ENCODE measurements around the gene FLII.
A peak's percentile ranks its signal among the peaks of the same experiment; 100 is the strongest.

The FLII gene

GRCh38 chr17:18267366-18267765 is 8.8 kb upstream of the FLII start:
- no peak for DNase-seq
- Mint-ChIP-seq H3K27me3 (no peaks in the 10 kb centered on the region), H3K4me3 (no peak overlapping the region), H3K27ac (no peak overlapping the region), H3K4me1 (peaks cover 3 to 15% of the 10 kb centered on the region in 2 donors), H3K9me3 (no peaks in the 10 kb centered on the region), H3K36me3 (peaks cover 15% of the 10 kb centered on the region in 2 donors)
- ATAC-seq (replicated peaks) = peak in 1 of 2 donors; percentile 22

- Mint-ChIP-seq H3K4me3 (no peak overlapping the region), H3K27ac (no peak overlapping the region), H3K9me3 (no peaks in the 10 kb centered on the region), H3K36me3 (peaks cover 6 to 15% of the 10 kb centered on the region in 2 donors), H3K27me3 (no peaks in the 10 kb centered on the region), H3K4me1 (peaks cover 15 to 35% of the 10 kb centered on the region in 2 donors)
- ATAC-seq (replicated peaks) (no peak), DNase-seq (no peak)
Observed at GRCh38 chr17:18263885-18264682, 5.5 kb upstream of the FLII start.

DNA sequence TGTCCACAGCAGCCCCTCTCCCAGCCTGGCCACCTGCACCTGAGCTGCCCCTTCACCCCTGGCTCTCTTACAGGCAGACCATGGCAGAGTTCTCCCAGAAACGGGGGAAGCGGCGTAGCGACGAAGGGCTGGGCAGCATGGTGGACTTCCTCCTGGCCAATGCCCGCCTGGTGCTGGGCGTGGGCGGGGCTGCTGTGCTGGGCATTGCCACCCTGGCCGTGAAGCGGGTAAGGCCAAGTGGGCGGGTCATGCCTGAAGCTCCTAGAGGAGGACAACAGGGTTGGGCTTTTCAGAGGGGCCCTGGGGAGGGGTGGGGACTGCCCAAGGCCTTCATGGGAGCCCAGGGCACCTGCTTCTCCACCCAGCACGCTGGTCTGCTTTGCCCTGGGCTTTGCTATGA is 4.1 kb upstream of the FLII start:
- DNase-seq (no peak), ATAC-seq (replicated peaks) (no peak)
- Mint-ChIP-seq H3K4me3 (no peak overlapping the region), H3K36me3 (peaks cover 10 to 15% of the 10 kb centered on the region in 2 donors), H3K4me1 (peaks cover 21 to 40% of the 10 kb centered on the region in 2 donors), H3K9me3 (no peaks in the 10 kb centered on the region), H3K27me3 (no peaks in the 10 kb centered on the region), H3K27ac (no peak overlapping the region)

GRCh38 chr17:18262111-18262510 is 3.6 kb upstream of the FLII start:
- Mint-ChIP-seq H3K9me3 (no peaks in the 10 kb centered on the region), H3K27ac (peak overlapping the region; percentile 47), H3K4me1 (peaks cover 24 to 45% of the 10 kb centered on the region in 2 donors), H3K27me3 (no peaks in the 10 kb centered on the region), H3K4me3 (no peak overlapping the region), H3K36me3 (peaks cover 11 to 15% of the 10 kb centered on the region in 2 donors)
- ATAC-seq (replicated peaks) (no peak), DNase-seq (no peak)

DNA sequence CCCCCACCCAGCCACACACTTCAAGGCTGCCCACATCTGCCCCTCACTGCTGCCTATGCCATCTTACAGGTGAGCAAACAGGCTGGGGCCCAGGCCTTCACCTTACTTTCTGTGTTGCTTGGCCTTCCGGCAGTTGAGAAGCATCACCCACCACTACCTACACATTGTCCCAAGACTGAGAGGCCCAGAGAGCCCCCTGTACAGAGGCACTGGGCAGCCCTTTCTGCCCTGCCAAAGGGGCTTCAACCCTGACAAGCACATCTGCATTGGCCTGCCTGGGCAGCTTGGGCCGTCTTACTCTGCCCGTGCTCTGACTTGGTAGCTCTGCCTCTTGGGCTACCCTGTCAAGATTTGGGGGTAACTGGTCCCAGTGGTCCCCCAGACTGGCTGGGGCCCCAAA is 3.1 kb upstream of the FLII start:
- Mint-ChIP-seq H3K27me3 (no peaks in the 10 kb centered on the region), H3K4me3 (peak overlapping the region; percentile 84 to 90), H3K36me3 (peaks cover 12 to 15% of the 10 kb centered on the region in 2 donors), H3K9me3 (no peaks in the 10 kb centered on the region), H3K4me1 (peaks cover 26 to 50% of the 10 kb centered on the region in 2 donors), H3K27ac (peak overlapping the region; percentile 47)
- no peak for DNase-seq
- ATAC-seq (replicated peaks) = no peak

DNA sequence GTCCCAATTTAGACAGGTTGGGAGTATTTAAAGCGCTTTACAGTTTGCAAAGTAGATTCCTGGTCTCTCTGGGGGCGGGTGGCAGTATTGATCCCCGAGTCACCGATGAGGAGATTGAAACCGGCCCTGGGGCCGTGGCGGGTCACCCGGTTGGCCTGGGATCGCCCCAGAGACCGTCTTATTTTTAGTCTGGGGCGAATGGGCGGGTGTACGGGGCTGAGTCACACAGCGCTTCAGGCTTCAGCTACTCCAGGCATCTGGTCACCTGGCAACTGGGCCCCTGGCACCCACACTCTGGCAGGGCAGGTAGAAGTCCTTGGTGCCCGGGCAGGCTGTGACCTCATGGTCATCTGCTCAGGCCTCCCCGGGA is 2.6 kb upstream of the FLII start:
- H3K27me3 Mint-ChIP-seq = no peaks in the 10 kb centered on the region
- peak overlapping the region; percentile 91 for H3K27ac Mint-ChIP-seq
- peaks cover 12 to 15% of the 10 kb centered on the region in 2 donors for H3K36me3 Mint-ChIP-seq
- ATAC-seq (replicated peaks) (peak; percentile 32 to 40), DNase-seq (peak; percentile 34)
- H3K9me3 Mint-ChIP-seq = no peaks in the 10 kb centered on the region
- H3K4me1 Mint-ChIP-seq = peaks cover 26 to 55% of the 10 kb centered on the region in 2 donors
- H3K4me3 Mint-ChIP-seq = peak overlapping the region; percentile 84 to 90

DNA sequence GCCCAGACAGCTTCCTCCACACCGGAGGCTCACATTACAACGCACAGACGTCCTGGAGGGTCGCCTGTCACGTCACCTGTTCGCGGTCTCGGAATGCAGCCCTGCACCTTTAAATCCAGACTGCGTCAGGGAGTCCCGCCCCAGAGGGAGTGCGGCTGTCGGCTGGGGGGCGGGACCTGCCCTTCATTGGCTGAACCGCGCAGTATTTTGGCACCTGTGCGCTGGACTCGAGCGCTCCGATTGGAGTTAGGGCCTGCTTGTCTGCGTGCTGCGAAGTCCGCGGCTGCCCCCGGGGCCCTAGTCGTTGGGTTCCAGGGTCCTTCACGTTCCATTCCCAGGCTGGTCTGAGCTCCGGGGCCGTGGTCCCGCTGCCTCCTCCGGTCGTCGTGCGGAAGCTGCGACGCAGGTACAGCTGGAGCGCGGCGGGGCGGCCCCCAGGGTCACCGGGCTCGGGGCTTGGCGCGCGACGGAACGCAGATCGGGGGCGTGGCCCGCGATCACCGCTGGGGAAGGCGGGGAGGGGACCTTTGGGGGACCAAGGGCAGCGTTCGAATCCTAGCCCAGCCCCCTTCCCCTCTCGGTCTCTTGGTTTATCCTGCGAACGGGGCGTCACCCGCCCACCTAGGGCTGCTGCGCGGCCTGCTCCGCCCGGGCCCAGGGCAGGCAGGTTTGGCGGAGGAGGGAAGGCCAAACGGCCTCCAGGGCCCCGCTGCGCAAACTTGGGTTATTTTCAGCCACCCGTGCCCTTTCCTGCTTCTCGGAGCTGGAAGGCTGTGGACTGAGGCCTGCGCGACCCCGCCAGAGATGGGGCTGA is 2.0 kb upstream of the FLII start, which contains the start of gene MIEF2:
TSS of gene MIEF2 (plus strand) at position 331 of the 814 bp plus-strand sequence. CDS start 2,059 bp downstream, outside the sequence.
- Mint-ChIP-seq H3K27me3 (no peaks in the 10 kb centered on the region), H3K4me3 (peak within 1 kb of the TSS; percentile 84 to 90), H3K4me1 (peaks cover 26 to 57% of the 10 kb centered on the region in 2 donors), H3K36me3 (peaks cover 12% of the 10 kb centered on the region in 2 donors), H3K27ac (peak within 1 kb of the TSS; percentile 91), H3K9me3 (no peaks in the 10 kb centered on the region)
- ATAC-seq (replicated peaks) = peak; percentile 85 to 87
- DNase-seq = peak; percentile 89

GRCh38 chr17:18259621-18260331 is 1.2 kb upstream of the FLII start:
- Mint-ChIP-seq H3K4me3 (peak overlapping the region; percentile 84 to 90), H3K4me1 (peaks cover 26 to 57% of the 10 kb centered on the region in 2 donors), H3K9me3 (no peaks in the 10 kb centered on the region), H3K27me3 (no peaks in the 10 kb centered on the region), H3K36me3 (peaks cover 8 to 17% of the 10 kb centered on the region in 2 donors), H3K27ac (peak overlapping the region; percentile 89)
- DNase-seq (no peak), ATAC-seq (replicated peaks) (no peak)

- Mint-ChIP-seq H3K27ac (peak overlapping the region; percentile 87), H3K4me3 (peak overlapping the region; percentile 95 to 100), H3K27me3 (no peaks in the 10 kb centered on the region), H3K36me3 (peaks cover 15 to 28% of the 10 kb centered on the region in 2 donors), H3K4me1 (peaks cover 26 to 54% of the 10 kb centered on the region in 2 donors), H3K9me3 (no peaks in the 10 kb centered on the region)
- ATAC-seq (replicated peaks) = peak; percentile 63 to 65
- peak; percentile 57 for DNase-seq
Observed at GRCh38 chr17:18257982-18258355, 569 bp downstream of the FLII start.

GRCh38 chr17:18257268-18257981 is 1.1 kb downstream of the FLII start:
- H3K27ac Mint-ChIP-seq = peak overlapping the region; percentile 87
- no peaks in the 10 kb centered on the region for H3K27me3 Mint-ChIP-seq
- H3K4me3 Mint-ChIP-seq = peak overlapping the region; percentile 95 to 100
- peak; percentile 10 to 11 for ATAC-seq (replicated peaks)
- H3K9me3 Mint-ChIP-seq = no peaks in the 10 kb centered on the region
- peaks cover 23 to 48% of the 10 kb centered on the region in 2 donors for H3K4me1 Mint-ChIP-seq
- DNase-seq = no peak
- peaks cover 20 to 33% of the 10 kb centered on the region in 2 donors for H3K36me3 Mint-ChIP-seq

GRCh38 chr17:18256776-18257175 is 1.8 kb downstream of the FLII start:
- H3K4me3 Mint-ChIP-seq = peak overlapping the region; percentile 95 to 100

DNA sequence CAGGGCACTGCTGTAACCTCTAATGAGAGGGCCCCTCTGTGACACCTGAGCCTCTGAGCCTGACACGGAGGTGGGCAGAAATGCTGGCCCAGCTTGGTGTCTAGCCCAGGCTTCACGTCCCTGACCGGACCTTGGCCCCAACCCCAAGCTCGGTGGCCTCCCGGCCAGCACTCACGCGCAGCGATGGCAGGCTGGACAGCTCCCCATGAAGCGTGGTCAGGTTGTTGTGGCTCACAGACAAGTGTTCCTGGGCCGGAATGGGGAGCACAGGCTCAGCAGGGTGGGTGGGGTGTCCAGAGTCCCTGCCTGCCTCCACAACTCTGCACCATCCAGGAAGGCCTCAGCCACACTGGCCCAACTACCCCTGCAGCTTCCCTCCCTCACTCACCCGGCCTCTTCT is 2.2 kb downstream of the FLII start:
- H3K36me3 Mint-ChIP-seq = peaks cover 27 to 42% of the 10 kb centered on the region in 2 donors
- no peak for ATAC-seq (replicated peaks)

More at GRCh38 chr17:18256776-18257175, 1.8 kb downstream of the FLII start:
- ATAC-seq (replicated peaks) (no peak), DNase-seq (no peak)
- no peaks in the 10 kb centered on the region for H3K9me3 Mint-ChIP-seq
- H3K4me1 Mint-ChIP-seq = peaks cover 22 to 42% of the 10 kb centered on the region in 2 donors
- H3K27ac Mint-ChIP-seq = no peak overlapping the region
- no peaks in the 10 kb centered on the region for H3K27me3 Mint-ChIP-seq
- H3K36me3 Mint-ChIP-seq = peaks cover 24 to 38% of the 10 kb centered on the region in 2 donors

DNA sequence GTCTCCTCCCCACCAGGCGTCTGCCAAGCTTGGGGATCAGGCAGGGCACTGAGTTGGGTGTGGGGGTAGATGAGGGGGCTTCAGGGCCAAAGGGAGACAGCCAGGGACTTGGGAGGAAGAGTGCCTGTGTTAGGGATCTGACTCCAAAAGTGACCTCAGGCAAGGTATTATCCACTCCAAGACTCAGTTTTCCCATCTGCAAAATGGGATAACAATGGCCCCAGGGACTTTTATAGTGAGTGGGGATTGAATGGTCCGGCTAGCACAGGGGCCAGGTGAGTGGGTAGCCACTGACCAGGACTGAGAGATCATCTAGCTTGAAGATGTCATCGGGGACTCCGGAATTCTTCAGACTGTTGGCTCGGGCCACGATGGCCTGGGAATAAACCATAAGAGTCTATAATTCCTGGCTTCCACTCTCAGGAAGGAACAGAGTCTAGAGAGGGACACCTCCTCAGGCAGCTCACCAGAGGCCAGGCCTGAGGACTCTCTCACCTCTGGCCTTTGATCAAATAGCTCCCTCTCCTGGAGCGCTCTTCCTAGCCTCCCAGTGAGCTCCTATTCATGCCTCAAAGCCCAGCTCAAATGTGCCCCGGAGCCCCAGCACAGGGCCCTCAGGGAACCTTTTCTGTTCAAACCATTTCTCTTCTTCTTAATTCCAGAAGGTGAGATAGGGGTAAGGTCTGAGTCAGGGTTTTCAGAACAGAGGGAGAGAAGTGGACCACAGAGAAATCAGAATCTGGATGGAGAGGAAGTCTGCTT is 3.5 kb downstream of the FLII start:
- Mint-ChIP-seq H3K27ac (no peak overlapping the region), H3K4me3 (no peak overlapping the region), H3K27me3 (no peaks in the 10 kb centered on the region), H3K9me3 (no peaks in the 10 kb centered on the region), H3K4me1 (peaks cover 17 to 27% of the 10 kb centered on the region in 2 donors), H3K36me3 (peaks cover 37 to 55% of the 10 kb centered on the region in 2 donors)
- DNase-seq = no peak
- no peak for ATAC-seq (replicated peaks)

More for the DNA sequence above, 2.2 kb downstream of the FLII start:
- H3K27me3 Mint-ChIP-seq = no peaks in the 10 kb centered on the region
- H3K27ac Mint-ChIP-seq = no peak overlapping the region
- H3K4me3 Mint-ChIP-seq = no peak overlapping the region
- DNase-seq = no peak
- H3K9me3 Mint-ChIP-seq = no peaks in the 10 kb centered on the region
- peaks cover 19 to 38% of the 10 kb centered on the region in 2 donors for H3K4me1 Mint-ChIP-seq

Data from stimulated activated naive B cell treated with anti-CD40 and anti-IgM and Interleukin-4, amounts not matched to agents 10 μg/mL and 1 μg/mL and 100 μg/mL, for 72 hours (primary cell).